CD14-positive monocyte (primary cell): ENCODE data around the gene PADI2. TPM values are rescaled to one million over a fixed set of nuclear protein-coding genes. Genes with fewer than 3 reads are reported as not detected.

Experiments used
- DNase-seq, 3 donors: peaks; one replicate each; pipeline ENCODE4 v3.0.0-alpha.2; 2011 to 2022
- H2AFZ ChIP-seq: 2 replicates; pipeline ENCODE4 v1.6.0; 2012; ENCODE audit warnings: mild to moderate bottlenecking, low read depth, low read length, inconsistent platforms; ENCODE audit not compliant: insufficient read depth, poor library complexity, severe bottlenecking
- H3K27ac ChIP-seq, 2 donors: 1 replicate in 1 of 2; 2 replicates in 1 of 2; pipeline ENCODE4 v1.5.1; 2012 to 2013; ENCODE audit warnings: low read length in 2 of 2, control low read depth in 1 of 2, inconsistent platforms in 1 of 2, low read depth in 1 of 2, mild to moderate bottlenecking in 1 of 2
- H3K27me3 ChIP-seq, 2 donors: one replicate each; pipeline versions ENCODE4 v1.6.0 to v1.6.1; 2011 to 2013; ENCODE audit warnings: low read length in 2 of 2; ENCODE audit not compliant: control insufficient read depth in 2 of 2, insufficient read depth in 2 of 2
- H3K36me3 ChIP-seq, 2 donors: replicated peaks in 1 of 2; 1 replicate in 1 of 2; 2 replicates in 1 of 2; pipeline versions ENCODE4 v1.5.1 to v1.6.1; 2012 to 2013; ENCODE audit warnings: low read length in 2 of 2, control low read depth in 1 of 2, inconsistent platforms in 1 of 2, mild to moderate bottlenecking in 1 of 2; ENCODE audit not compliant: insufficient read depth in 2 of 2, control insufficient read depth in 1 of 2
- H3K4me1 ChIP-seq, 2 donors: 1 replicate in 1 of 2; 2 replicates in 1 of 2; pipeline versions ENCODE4 v1.5.1 to v1.6.1; 2012 to 2013; ENCODE audit warnings: low read length in 2 of 2, control low read depth in 1 of 2, inconsistent platforms in 1 of 2, mild to moderate bottlenecking in 1 of 2, moderate library complexity in 1 of 2; ENCODE audit not compliant: insufficient read depth in 2 of 2, control insufficient read depth in 1 of 2
- H3K4me2 ChIP-seq: replicated peaks from 2 replicates; pipeline ENCODE3; 2012; ENCODE audit warnings: low read length, moderate library complexity, mild to moderate bottlenecking; ENCODE audit not compliant: poor library complexity, severe bottlenecking; ENCODE audit errors: extremely low read depth
- H3K4me3 ChIP-seq, 3 experiments: fragments of 200-600 bp in 1 of 3; sonication (generic) in 1 of 3; replicated peaks in 1 of 3; 1 replicate in 2 of 3; 2 replicates in 1 of 3; pipeline ENCODE4 v1.5.1; 2011 to 2013; ENCODE audit warnings: low read length in 3 of 3, mild to moderate bottlenecking in 3 of 3, control low read depth in 2 of 3, low read depth in 2 of 3, inconsistent platforms in 1 of 3, moderate library complexity in 1 of 3
- H3K79me2 ChIP-seq: 2 replicates; pipeline ENCODE4 v1.6.0; 2012; ENCODE audit warnings: mild to moderate bottlenecking, control low read depth, inconsistent platforms, low read length, moderate library complexity; ENCODE audit not compliant: insufficient read depth
- H3K9ac ChIP-seq: 2 replicates; pipeline ENCODE4 v1.6.0; 2017; ENCODE audit warnings: low read length, mild to moderate bottlenecking; ENCODE audit not compliant: insufficient read depth, poor library complexity, severe bottlenecking
- H3K9me3 ChIP-seq, 2 donors: replicated peaks in 1 of 2; 1 replicate in 1 of 2; 2 replicates in 1 of 2; pipeline versions ENCODE4 v1.5.1 to v1.6.1; 2012 to 2013; ENCODE audit warnings: low read length in 2 of 2, control low read depth in 1 of 2; ENCODE audit not compliant: control insufficient read depth in 1 of 2, insufficient read depth in 1 of 2
- H4K20me1 ChIP-seq: 2 replicates; pipeline ENCODE4 v1.6.0; 2012; ENCODE audit warnings: mild to moderate bottlenecking, low read length, control low read depth, moderate library complexity; ENCODE audit not compliant: insufficient read depth
- H3K27ac Mint-ChIP-seq, 7 donors: one replicate each; pipeline ENCODE4 v1.8.0; 2020; ENCODE audit warnings: mild to moderate bottlenecking in 7 of 7, mixed read lengths in 7 of 7, moderate library complexity in 6 of 7, inconsistent platforms in 2 of 7
- H3K27me3 Mint-ChIP-seq, 3 donors: one replicate each; pipeline ENCODE4 v1.8.0; 2021 to 2022; ENCODE audit warnings: low read depth in 3 of 3, mild to moderate bottlenecking in 3 of 3, mixed read lengths in 3 of 3, moderate library complexity in 3 of 3, inconsistent platforms in 1 of 3
- H3K36me3 Mint-ChIP-seq, 2 donors: one replicate each; pipeline ENCODE4 v1.8.0; 2020; ENCODE audit warnings: mixed read lengths in 2 of 2, inconsistent platforms in 1 of 2, mild to moderate bottlenecking in 1 of 2
- H3K4me1 Mint-ChIP-seq: one replicate; pipeline ENCODE4 v1.8.0; 2020; ENCODE audit warnings: mild to moderate bottlenecking, mixed read lengths
- H3K4me3 Mint-ChIP-seq, 2 donors: one replicate each; pipeline ENCODE4 v1.8.0; 2020; ENCODE audit warnings: mild to moderate bottlenecking in 2 of 2, mixed read lengths in 2 of 2, moderate library complexity in 1 of 2
- H3K9me3 Mint-ChIP-seq, 7 donors: one replicate each; pipeline ENCODE4 v1.8.0; 2020 to 2022; ENCODE audit warnings: mixed read lengths in 7 of 7, mild to moderate bottlenecking in 6 of 7, moderate library complexity in 6 of 7, inconsistent platforms in 2 of 7
- WGBS: methylation state at CpG from one replicate; pipeline ENCODE4 v1.1.5; 2013; ENCODE audit warnings: missing lambda C conversion rate; ENCODE audit not compliant: insufficient coverage; 5-methylcytosine and 5-hydroxymethylcytosine counted together
- intact Hi-C, 2 donors: fragments of 100-400 bp; cut with micrococcal nuclease; formaldehyde crosslinking; loops; one replicate each; pipeline versions ENCODE4 v1.15.0 to v1.15.1; 2023
- polyA plus RNA-seq, 3 donors: library from polyadenylated mRNA; depleted of rRNA in 1 of 3; unstranded in 2 of 3; stranded (reverse) in 1 of 3; fragments of 300-500 nt in 2 of 3; fragments of >200 nt in 1 of 3; fragmentation: Illumina TruSeq in 2 of 3; gene quantifications; 1 replicate in 2 of 3; 2 replicates in 1 of 3; pipeline ENCODE4 v1.2.3, GENCODE V29; 2012 to 2021
- TF ChIP-seq, protein P1 (sequence below): fragments of 200-600 bp; IDR thresholded peaks from one replicate; pipeline ENCODE4 v1.8.0; 2022; ENCODE audit warnings: antibody characterized with exemption, mild to moderate bottlenecking

Gene PADI2
- polyA plus RNA-seq, 3 donors: 18.6 to 61.7 (median 32.6) TPM

- Mint-ChIP-seq H3K9me3 (peaks cover 0 to 2% (median 0%) of the 10 kb centered on the region in 7 donors), H3K27me3 (peaks cover 2 to 5% (median 5%) of the 10 kb centered on the region in 3 donors), H3K27ac (peak overlapping the region in 4 of 7 donors; percentile 31 to 79 (median 44)), H3K4me3 (no peak overlapping the region), H3K4me1 (peaks cover 66% of the 10 kb centered on the region), H3K36me3 (no peaks in the 10 kb centered on the region)
- TF ChIP-seq, protein P1, sequence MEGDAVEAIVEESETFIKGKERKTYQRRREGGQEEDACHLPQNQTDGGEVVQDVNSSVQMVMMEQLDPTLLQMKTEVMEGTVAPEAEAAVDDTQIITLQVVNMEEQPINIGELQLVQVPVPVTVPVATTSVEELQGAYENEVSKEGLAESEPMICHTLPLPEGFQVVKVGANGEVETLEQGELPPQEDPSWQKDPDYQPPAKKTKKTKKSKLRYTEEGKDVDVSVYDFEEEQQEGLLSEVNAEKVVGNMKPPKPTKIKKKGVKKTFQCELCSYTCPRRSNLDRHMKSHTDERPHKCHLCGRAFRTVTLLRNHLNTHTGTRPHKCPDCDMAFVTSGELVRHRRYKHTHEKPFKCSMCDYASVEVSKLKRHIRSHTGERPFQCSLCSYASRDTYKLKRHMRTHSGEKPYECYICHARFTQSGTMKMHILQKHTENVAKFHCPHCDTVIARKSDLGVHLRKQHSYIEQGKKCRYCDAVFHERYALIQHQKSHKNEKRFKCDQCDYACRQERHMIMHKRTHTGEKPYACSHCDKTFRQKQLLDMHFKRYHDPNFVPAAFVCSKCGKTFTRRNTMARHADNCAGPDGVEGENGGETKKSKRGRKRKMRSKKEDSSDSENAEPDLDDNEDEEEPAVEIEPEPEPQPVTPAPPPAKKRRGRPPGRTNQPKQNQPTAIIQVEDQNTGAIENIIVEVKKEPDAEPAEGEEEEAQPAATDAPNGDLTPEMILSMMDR: no peak
- peaks cover 7% of the 10 kb centered on the region for H4K20me1 ChIP-seq
- intact Hi-C loops: loop anchor here (5.0 to 10.0 kb wide), 3 partner anchors 65 to 282 kb away; no protein-coding TSS in a partner anchor
- no peaks in the 10 kb centered on the region for H3K27me3 ChIP-seq
- no peak overlapping the region for H3K9ac ChIP-seq
- no peak overlapping the region for H3K4me2 ChIP-seq
- H3K9me3 ChIP-seq: no peaks in the 10 kb centered on the region
- peak in 2 of 3 donors; percentile 46 to 49 for DNase-seq
- peak overlapping the region; percentile 42 for H2AFZ ChIP-seq
- H3K27ac ChIP-seq: no peak overlapping the region
- H3K79me2 ChIP-seq: peaks cover 16% of the 10 kb centered on the region
- no peaks in the 10 kb centered on the region for H3K36me3 ChIP-seq
- H3K4me1 ChIP-seq: peaks cover 69 to 72% of the 10 kb centered on the region in 2 donors
- 48% methylated on average over 6 of the region's 9 CpGs for WGBS
- H3K4me3 ChIP-seq: no peak overlapping the region
Measured at GRCh38 chr1:17122521-17123164, 3.4 kb upstream of the PADI2 start.

DNA sequence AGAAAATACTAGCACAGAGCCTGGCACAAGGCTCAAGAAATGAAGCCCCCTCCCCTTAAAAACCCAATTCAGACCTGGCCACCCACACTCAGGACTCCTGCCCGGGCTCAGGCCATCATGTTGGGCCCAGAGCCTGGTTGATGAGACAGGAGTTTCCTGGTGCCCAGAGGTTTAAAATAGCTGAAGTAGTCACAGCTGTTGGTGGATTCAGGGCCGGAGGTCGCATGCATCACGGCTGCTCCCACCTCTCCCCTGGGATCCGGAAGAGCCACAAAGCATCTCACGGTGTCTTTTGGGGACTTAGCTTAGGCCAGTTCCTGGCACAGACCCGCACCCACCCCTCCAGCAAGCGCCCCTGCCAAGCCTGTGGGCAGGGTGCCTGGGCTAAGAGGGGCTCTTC is 2.6 kb upstream of the PADI2 start:
- no peak for DNase-seq
- peaks cover 73 to 74% of the 10 kb centered on the region in 2 donors for H3K4me1 ChIP-seq
- Mint-ChIP-seq H3K27me3 (peaks cover 2 to 5% (median 5%) of the 10 kb centered on the region in 3 donors), H3K4me3 (no peak overlapping the region), H3K4me1 (peaks cover 68% of the 10 kb centered on the region), H3K9me3 (peaks cover 0 to 2% (median 0%) of the 10 kb centered on the region in 7 donors), H3K27ac (no peak overlapping the region), H3K36me3 (peaks cover 0 to 1% of the 10 kb centered on the region in 2 donors)
- H3K9me3 ChIP-seq: no peaks in the 10 kb centered on the region
- no peak overlapping the region for H3K4me2 ChIP-seq
- 94% methylated on average over 5 of the region's 8 CpGs for WGBS
- H3K36me3 ChIP-seq: peaks cover 0 to under 1% of the 10 kb centered on the region in 2 donors
- H2AFZ ChIP-seq: peak overlapping the region; percentile 42
- H3K27ac ChIP-seq: no peak overlapping the region
- H3K4me3 ChIP-seq: no peak overlapping the region
- intact Hi-C loops: loop anchor here (5.0 to 10.0 kb wide), 3 partner anchors 65 to 283 kb away; no protein-coding TSS in a partner anchor
- H3K79me2 ChIP-seq: peaks cover 24% of the 10 kb centered on the region
- no peaks in the 10 kb centered on the region for H3K27me3 ChIP-seq
- TF ChIP-seq, protein P1: no peak
- H4K20me1 ChIP-seq: peaks cover 9% of the 10 kb centered on the region
- no peak overlapping the region for H3K9ac ChIP-seq
